ENCODE results near the gene LYZL6. TPM values are rescaled to one million over a fixed set of nuclear protein-coding genes. Genes with fewer than 3 reads are reported as not detected.

Gene LYZL6
- total RNA-seq, 4 donors from 2014 or later, result not detected

- no peak for TF ChIP-seq CTCF (IDR thresholded peaks at IDR 0.05; ENCODE audit: low read depth)
Observed at GRCh38 chr17:35969558-35970380, 26.3 kb upstream of the LYZL6 start.

GRCh38 chr17:35968520-35969054 is 25.1 kb upstream of the LYZL6 start:
- TF ChIP-seq CTCF (IDR thresholded peaks at IDR 0.05; ENCODE audit: low read depth), result no peak

- TF ChIP-seq CTCF (IDR thresholded peaks at IDR 0.05; ENCODE audit: low read depth), result no peak
Observed at GRCh38 chr17:35965272-35965671, 21.8 kb upstream of the LYZL6 start.

GRCh38 chr17:35963663-35964062 is 20.1 kb upstream of the LYZL6 start:
- TF ChIP-seq CTCF (IDR thresholded peaks at IDR 0.05; ENCODE audit: low read depth), result no peak

- no peak for TF ChIP-seq CTCF (IDR thresholded peaks at IDR 0.05; ENCODE audit: low read depth)
Observed at GRCh38 chr17:35953720-35954119, 10.2 kb upstream of the LYZL6 start.

- no peak for TF ChIP-seq CTCF (IDR thresholded peaks at IDR 0.05; ENCODE audit: low read depth)
Observed at GRCh38 chr17:35949401-35949800, 5.9 kb upstream of the LYZL6 start.

- TF ChIP-seq CTCF (IDR thresholded peaks at IDR 0.05; ENCODE audit: low read depth), result no peak
Observed at GRCh38 chr17:35948092-35948491, 4.6 kb upstream of the LYZL6 start.
